HUES48 (cell line): ENCODE results near the gene FRMD4A.

Experiments used
- H3K27ac ChIP-seq: one replicate; pipeline ENCODE4 v1.7.0; 2013; ENCODE audit warnings: low read depth, low read length, inconsistent platforms
- H3K27me3 ChIP-seq: 2 replicates; pipeline ENCODE4 v1.6.1; 2013; ENCODE audit warnings: mild to moderate bottlenecking, low read length; ENCODE audit not compliant: control insufficient read depth, insufficient read depth
- H3K36me3 ChIP-seq: 2 replicates; pipeline ENCODE4 v1.6.1; 2013; ENCODE audit warnings: low read length; ENCODE audit not compliant: control insufficient read depth, insufficient read depth
- H3K4me1 ChIP-seq: 2 replicates; pipeline ENCODE4 v1.6.1; 2013; ENCODE audit warnings: mild to moderate bottlenecking, low read length; ENCODE audit not compliant: control insufficient read depth, insufficient read depth
- H3K4me3 ChIP-seq: 2 replicates; pipeline ENCODE4 v1.5.1; 2013; ENCODE audit warnings: mild to moderate bottlenecking, low read depth, low read length
- H3K9ac ChIP-seq: 2 replicates; pipeline ENCODE4 v1.6.1; 2013; ENCODE audit warnings: mild to moderate bottlenecking, low read depth, low read length, moderate library complexity
- H3K9me3 ChIP-seq: 2 replicates; pipeline ENCODE4 v1.6.1; 2013; ENCODE audit warnings: low read length; ENCODE audit not compliant: control insufficient read depth, insufficient read depth

FRMD4A gene

DNA sequence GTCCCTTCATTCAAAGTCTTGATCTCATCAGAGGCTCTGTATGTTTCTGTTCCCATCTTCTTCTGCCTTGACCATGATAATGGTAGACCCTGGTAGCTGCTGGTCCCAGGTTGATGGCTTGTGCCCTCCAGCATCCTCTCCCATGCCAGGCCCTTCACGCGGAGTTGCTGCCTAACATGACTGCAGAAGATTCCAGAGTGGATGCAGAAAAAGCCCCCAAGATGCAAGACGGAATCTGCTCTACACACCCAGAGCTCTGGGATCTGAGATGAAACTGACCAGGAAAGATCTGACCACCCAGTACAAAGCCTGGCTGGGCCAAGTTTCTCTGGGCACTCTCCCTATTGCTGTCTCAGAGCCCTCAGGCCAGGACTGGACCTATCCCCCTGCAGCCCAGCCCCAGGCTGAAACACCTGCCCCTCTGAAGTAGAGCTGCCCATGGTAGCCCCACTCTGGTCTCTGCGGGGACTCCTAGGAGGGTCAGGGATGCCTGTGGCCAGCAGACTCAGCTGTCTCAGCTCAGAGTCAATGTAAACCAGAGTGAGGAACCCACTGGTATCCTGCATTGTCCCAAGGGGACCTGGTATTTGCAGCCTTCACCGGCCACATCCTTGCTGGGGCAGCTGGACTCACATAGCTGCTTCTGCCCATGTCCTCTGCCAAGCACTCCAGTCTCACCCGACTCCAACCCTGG, 9.5 kb upstream of the FRMD4A start:
- Histone ChIP-seq H3K27ac (no peak overlapping the region), H3K9ac (no peak overlapping the region), H3K9me3 (no peaks in the 10 kb centered on the region), H3K4me3 (no peak overlapping the region), H3K36me3 (no peaks in the 10 kb centered on the region), H3K4me1 (no peaks in the 10 kb centered on the region), H3K27me3 (no peaks in the 10 kb centered on the region)

- Histone ChIP-seq H3K27me3 (no peaks in the 10 kb centered on the region), H3K4me1 (peaks cover 8% of the 10 kb centered on the region; the same call in 1 of the 2 replicates), H3K36me3 (no peaks in the 10 kb centered on the region), H3K9me3 (no peaks in the 10 kb centered on the region), H3K9ac (no peak overlapping the region), H3K27ac (no peak overlapping the region), H3K4me3 (no peak overlapping the region)
Observed at GRCh38 chr10:14336736-14337135, 6.0 kb upstream of the FRMD4A start.

DNA sequence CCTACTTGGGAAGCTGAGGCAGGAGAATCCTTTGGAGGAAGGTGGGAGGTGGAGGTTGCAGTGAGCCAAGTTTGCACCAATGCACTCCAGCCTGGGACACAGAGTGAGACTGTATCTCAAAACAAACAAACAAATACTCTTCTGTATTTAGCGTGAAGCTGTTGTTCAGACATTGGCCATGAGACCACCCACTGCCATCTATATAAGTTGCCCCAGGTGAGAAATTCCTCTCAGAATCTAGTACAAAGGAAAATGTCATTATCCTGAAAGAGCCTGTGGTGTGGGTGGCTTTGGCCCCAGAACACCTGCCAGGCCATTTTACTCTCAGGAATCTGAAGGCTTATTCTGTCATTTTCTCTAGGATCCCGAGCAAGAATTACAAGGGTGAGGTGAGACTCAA, 4.0 kb upstream of the FRMD4A start:
- Histone ChIP-seq H3K9me3 (no peaks in the 10 kb centered on the region), H3K27ac (no peak overlapping the region), H3K4me1 (peaks cover 22% of the 10 kb centered on the region), H3K9ac (no peak overlapping the region), H3K36me3 (no peaks in the 10 kb centered on the region), H3K4me3 (no peak overlapping the region), H3K27me3 (no peaks in the 10 kb centered on the region)

DNA sequence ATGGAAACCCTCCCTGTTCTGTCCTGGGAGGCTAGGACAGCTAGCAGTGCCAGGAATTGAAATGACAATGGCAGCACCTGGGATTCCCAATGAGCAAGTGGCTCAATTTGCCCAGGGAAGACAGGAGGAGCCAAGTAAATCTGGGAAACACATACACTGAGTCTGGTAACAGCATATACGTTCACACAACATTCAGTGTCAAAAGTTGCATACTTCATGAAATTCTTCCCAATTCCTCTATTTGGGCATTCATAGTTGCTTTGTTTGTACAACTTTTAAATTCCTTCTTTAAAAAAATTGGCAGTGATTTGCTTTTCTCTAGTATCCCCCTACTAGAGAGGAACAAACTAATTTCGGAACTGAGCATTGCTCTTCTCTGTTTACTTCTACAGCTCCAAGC, 2.9 kb upstream of the FRMD4A start:
- H3K27me3 ChIP-seq = no peaks in the 10 kb centered on the region
- no peak overlapping the region for H3K4me3 ChIP-seq
- no peaks in the 10 kb centered on the region for H3K36me3 ChIP-seq

GRCh38 chr10:14332903-14333302, 2.2 kb upstream of the FRMD4A start:
- no peaks in the 10 kb centered on the region for H3K27me3 ChIP-seq
- no peaks in the 10 kb centered on the region for H3K9me3 ChIP-seq
- no peak overlapping the region for H3K9ac ChIP-seq
- H3K27ac ChIP-seq = no peak overlapping the region
- H3K4me3 ChIP-seq = no peak overlapping the region
- no peaks in the 10 kb centered on the region for H3K36me3 ChIP-seq
- peaks cover 34% of the 10 kb centered on the region for H3K4me1 ChIP-seq

More for the DNA sequence above, 2.9 kb upstream of the FRMD4A start:
- Histone ChIP-seq H3K4me1 (peaks cover 33% of the 10 kb centered on the region), H3K27ac (no peak overlapping the region), H3K9ac (no peak overlapping the region), H3K9me3 (no peaks in the 10 kb centered on the region)

DNA sequence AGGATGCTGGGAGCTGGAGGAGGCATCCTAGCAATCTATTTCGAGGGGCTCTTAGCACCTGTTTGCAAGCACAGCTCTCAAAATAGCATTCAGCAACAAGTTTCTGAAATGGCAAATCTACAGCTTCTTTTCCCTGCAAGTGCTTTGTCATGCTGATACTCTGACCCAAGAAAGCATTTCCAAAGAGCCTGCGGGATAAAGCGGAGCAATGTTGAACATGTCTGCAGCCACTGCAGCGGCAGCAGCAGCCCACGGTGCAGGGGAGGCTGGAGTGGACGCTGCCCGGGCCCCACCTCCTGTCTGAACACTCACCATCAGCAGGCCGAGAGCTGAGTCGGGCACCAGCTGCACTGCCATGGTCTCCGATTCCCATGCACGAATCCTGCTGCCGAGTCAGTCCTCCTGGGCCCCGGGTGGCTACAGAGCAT, 964 bp downstream of the FRMD4A start:
- Histone ChIP-seq H3K4me1 (peaks cover 34% of the 10 kb centered on the region), H3K9me3 (no peaks in the 10 kb centered on the region), H3K27ac (peak overlapping the region; percentile 14), H3K27me3 (no peaks in the 10 kb centered on the region), H3K36me3 (no peaks in the 10 kb centered on the region), H3K9ac (no peak overlapping the region), H3K4me3 (no peak overlapping the region)

DNA sequence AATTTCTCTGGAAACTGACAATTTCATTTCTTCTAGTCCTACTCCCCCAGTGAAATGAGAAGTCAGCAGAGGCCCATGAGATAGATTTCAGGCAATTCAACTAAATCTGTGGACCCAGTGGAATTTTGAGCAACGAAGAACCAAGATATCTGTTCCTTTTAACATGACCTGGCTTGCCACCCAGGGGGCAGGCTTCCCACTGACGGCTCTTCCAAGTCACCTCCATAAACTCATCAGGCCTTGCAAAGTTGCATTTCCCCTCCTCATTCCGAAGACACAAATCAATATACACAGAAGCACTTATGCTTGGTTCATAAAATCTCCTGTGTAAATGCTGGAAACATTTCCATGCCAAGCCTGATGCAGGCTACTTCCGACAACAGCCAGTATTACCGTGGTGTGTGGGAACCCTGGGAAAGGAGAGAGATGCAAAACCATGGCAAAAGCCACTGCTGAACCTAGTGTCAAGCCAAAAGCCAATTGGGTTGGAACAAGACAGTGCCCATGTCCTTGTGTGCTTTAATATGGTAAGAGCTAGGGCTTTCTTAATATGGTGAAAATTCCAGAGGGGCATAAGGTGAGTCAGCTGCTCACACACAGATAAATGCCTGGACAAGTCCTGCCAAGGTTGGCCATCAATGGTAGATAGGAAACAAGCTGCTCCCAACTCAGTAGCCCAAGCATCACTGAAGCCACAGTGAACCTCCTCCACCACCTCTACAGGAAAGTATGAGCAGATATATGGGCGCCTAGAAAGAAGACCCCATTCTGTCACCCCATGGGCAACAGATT, 1.6 kb downstream of the FRMD4A start:
- peaks cover 34% of the 10 kb centered on the region for H3K4me1 ChIP-seq
- no peak overlapping the region for H3K9ac ChIP-seq
- H3K36me3 ChIP-seq = no peaks in the 10 kb centered on the region
- peak overlapping the region; percentile 14 for H3K27ac ChIP-seq
- H3K9me3 ChIP-seq = no peaks in the 10 kb centered on the region
- no peaks in the 10 kb centered on the region for H3K27me3 ChIP-seq
- no peak overlapping the region for H3K4me3 ChIP-seq

GRCh38 chr10:14327527-14327926, 3.2 kb downstream of the FRMD4A start:
- Histone ChIP-seq H3K27ac (no peak overlapping the region), H3K4me3 (no peak overlapping the region), H3K9me3 (no peaks in the 10 kb centered on the region), H3K9ac (no peak overlapping the region), H3K27me3 (no peaks in the 10 kb centered on the region), H3K36me3 (no peaks in the 10 kb centered on the region), H3K4me1 (peaks cover 26% of the 10 kb centered on the region)

DNA sequence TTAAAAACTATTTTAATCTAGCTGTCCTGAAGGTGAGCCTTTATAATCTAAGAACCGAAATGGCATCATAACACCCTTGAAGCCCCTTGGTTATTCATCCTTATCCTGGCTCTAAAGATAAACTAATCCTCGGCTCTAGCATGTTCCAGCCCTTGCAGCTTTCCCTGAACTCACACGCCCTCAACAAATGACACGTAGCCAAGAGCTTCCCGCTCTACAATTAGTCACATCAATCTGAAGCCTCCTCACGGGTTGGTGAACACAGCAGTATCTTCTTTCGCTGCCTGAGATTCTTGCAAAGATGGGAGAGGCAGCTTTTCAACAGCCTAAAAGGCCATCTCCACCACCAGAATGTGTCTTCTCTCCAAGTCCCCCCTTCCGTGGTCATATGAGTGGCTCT, 4.1 kb downstream of the FRMD4A start:
- Histone ChIP-seq H3K27ac (no peak overlapping the region), H3K36me3 (no peaks in the 10 kb centered on the region), H3K9me3 (no peaks in the 10 kb centered on the region), H3K27me3 (no peaks in the 10 kb centered on the region), H3K9ac (no peak overlapping the region), H3K4me3 (no peak overlapping the region), H3K4me1 (peaks cover 26% of the 10 kb centered on the region)

- Histone ChIP-seq H3K9ac (no peak overlapping the region), H3K27ac (no peak overlapping the region), H3K4me3 (no peak overlapping the region), H3K27me3 (no peaks in the 10 kb centered on the region), H3K36me3 (no peaks in the 10 kb centered on the region), H3K4me1 (peaks cover 19% of the 10 kb centered on the region), H3K9me3 (no peaks in the 10 kb centered on the region)
Observed at GRCh38 chr10:14325325-14325955, 5.3 kb downstream of the FRMD4A start.
